Limb (tissue), 2 donors: Measurements from ENCODE around the gene CMIP.

Source experiments
- DNase-seq, 2 donors: peaks; one replicate each; pipeline ENCODE4 v3.0.0-alpha.2; 2016; ENCODE audit errors: extremely low spot score in 2 of 2

The CMIP gene

DNA sequence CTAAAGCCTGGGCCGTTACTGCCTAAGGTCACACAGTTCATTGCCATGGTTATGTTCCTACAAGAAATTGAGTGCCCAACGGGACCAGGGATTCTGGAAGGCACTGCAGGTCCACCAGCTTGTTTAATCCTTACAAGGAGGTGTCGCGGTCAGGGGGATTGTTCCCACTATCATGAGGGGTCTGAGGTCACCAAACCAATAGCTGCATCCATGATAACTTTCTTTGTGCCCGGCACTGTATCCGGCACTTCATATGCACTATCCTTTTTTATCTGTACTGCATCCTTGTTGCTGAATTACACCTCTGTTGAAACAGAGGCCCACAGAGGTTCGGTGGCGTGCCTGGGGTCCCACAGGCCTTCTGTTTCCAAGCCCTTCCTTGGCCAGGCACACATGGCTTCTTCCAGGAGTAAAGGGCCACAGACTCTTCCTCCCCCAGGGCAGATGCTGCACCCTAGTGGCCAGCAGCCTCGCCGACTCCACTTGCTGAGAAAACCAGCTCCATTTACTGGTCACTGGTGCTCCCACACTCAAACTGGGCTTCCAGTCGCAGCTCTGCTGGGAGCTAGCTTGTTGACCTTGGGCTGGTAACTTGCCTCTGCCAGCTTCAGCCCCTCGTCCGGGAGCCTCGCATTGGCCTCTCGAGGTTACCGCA is 252.5 kb downstream of the CMIP start:
- no peak for DNase-seq

DNA sequence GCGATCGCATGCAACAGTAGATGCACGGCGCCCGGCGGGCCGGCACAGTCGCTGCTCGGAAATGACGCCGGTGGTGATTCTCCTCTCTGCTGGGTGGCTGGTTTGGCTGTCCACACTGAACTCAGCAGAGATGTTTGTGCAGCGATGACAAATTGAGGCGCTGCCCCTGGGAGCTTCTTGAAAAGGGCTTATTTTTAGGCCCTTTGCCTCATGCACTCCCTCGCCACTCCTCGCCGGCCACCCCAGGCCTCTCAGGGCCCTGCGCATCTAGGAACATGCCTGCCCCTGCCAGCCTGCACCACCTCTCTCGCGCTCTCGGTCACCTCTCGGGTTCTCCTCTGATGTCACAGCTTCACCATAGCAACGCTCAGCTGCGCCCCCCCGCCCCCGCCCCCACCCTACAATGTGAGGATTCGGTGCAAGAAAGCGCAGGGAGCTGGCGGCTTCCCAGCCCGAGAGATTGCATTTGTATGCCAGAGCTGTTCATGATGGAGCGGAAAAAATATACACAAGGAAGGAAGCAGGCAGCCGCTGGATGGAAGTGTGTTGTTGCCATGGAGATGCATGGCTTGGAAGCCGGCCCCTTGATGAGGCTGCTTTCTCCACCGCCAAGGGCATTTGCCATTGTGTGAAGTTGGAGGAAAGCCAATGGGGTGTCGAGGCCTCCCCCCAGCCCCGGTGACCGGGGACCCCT is 253.2 kb downstream of the CMIP start:
- DNase-seq = peak; percentile 70 to 89

DNA sequence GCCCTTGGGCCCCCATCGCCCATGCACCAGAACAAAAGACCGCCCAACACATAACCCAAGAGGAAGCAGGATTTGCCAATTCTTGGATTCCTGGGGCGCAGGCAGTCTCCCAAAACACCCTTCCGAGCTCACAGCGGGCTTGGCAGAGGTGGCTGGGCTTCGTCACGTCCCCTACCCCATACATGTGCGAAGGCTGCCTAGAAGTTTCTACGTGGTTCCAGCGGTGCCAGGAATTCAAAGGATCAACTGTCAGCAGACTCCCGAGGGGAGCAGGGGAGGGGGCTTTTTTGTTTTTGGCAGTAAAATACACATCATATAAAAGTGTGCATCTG is 253.7 kb downstream of the CMIP start:
- peak in 1 of 2 donors; percentile 35 for DNase-seq

DNA sequence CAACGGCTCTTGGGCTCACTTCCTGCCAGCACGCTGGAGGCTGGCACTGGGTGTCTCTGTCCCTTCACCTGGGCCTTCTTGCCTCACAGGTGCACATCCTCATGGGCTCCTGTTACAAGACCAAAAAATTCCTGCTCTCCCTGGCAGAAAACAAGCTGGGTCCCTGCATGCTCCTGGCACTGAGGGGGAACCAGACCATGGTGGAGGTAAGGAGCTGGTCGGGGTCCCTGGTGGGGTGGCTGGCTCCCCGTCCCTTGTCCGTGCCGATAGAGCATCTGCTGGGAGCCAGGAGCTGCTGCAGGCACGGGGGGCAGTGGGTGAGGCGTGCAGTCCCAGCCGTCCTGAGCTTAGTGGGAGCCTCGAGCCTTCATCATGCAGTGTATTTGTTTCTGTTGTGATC is 255.0 kb downstream of the CMIP start:
- DNase-seq = no peak

DNA sequence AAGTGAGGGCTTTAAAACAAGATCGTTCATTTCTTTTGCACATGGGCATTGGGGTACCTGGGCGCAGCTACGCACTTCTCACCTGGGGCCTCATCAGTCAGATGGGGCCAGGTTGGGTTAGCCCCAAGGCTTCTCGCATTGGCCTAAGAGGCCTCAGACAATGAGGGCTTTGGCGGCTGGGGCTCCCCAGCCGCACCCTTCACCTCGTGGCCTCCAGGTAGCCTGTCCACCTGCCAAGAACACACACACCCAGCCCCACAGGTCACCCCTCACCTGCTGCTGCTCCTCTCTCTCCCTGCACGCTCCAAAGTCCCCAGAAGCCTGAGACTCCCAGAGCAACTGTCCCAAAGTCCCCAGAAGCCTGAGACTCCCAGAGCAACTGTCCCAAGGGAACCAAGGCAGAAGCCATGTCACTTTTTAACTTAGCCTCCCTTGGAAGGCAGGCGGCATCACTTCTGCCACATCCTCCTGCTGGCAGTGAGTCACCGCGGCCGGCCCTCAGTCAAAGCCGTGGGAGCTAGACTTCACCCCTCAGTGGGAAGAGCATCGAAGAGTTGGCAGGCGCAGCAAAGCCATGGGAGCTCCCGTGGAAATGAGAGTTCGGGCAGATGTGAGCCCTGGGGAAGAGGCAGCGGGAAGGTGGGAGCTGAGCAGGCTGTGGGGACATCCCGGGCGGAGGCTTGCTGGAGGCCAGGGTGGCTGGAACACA is 255.6 kb downstream of the CMIP start:
- no peak for DNase-seq

DNA sequence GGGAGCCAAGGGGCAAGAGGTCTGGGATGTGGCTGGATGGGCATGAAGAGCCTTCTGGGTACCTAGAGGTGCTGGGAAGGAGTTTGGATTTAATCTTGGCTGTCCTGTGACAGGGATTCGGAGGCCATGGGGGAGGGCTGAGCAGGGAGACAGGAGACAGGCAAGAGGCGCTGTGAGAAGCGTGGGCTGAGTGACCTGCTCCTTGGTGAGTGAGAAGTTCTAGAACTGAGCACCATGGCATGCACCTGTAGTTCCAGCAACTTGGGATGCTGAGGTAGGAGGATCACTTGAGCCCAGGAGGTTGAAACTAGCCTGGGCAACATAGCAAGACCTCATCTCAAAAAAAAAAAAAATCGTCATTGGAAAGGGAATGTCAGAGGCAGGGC is 256.2 kb downstream of the CMIP start:
- DNase-seq = no peak

DNA sequence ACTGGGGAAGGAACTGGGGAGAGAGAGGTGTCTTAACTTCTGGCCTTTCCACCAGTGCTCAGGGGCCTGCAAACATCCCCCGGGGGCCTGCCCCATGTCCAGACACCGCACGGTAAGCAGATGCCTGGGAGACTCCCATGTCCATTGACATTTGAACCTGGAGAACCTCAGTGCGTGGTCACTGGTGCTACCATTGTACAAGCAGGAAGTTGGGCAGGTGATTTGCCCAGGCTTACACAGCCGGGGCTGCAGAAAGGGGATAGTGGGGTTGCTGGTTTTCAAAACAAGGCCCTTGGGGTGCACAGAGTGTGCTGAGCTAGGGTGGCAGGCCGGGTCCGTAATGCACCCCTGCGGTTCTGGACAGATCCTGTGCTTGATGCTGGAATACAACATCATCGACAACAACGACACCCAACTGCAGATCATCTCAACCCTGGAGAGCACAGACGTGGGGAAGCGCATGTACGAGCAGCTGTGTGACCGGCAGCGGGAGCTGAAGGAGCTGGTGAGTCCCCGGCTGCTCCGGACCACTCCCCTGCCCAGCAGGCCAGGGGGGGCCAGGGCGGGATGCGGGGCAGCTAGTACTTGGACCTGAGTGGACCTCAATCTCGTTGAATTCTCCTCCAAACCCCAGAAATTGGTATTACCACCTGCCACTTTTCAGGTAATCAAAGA is 256.8 kb downstream of the CMIP start:
- DNase-seq = no peak

DNA sequence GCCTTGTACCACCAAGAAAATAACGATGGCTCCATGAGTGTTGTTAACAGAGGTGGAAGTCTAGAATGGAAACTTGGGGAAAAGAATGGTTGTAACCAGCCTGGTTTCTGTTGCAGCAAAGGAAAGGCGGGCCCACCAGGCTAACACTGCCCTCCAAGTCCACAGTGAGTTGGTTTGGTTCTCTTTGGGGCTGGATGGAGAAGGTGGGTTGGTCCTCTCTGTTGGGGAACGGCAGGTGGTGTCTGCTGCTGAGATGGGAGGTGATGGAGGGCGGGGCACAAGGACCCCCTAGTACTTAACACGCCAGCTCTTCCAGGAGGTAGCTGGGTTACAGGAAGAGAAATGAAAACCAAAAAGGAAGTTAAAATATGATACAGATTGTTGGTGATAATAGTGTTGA is 257.9 kb downstream of the CMIP start:
- DNase-seq = no peak

DNA sequence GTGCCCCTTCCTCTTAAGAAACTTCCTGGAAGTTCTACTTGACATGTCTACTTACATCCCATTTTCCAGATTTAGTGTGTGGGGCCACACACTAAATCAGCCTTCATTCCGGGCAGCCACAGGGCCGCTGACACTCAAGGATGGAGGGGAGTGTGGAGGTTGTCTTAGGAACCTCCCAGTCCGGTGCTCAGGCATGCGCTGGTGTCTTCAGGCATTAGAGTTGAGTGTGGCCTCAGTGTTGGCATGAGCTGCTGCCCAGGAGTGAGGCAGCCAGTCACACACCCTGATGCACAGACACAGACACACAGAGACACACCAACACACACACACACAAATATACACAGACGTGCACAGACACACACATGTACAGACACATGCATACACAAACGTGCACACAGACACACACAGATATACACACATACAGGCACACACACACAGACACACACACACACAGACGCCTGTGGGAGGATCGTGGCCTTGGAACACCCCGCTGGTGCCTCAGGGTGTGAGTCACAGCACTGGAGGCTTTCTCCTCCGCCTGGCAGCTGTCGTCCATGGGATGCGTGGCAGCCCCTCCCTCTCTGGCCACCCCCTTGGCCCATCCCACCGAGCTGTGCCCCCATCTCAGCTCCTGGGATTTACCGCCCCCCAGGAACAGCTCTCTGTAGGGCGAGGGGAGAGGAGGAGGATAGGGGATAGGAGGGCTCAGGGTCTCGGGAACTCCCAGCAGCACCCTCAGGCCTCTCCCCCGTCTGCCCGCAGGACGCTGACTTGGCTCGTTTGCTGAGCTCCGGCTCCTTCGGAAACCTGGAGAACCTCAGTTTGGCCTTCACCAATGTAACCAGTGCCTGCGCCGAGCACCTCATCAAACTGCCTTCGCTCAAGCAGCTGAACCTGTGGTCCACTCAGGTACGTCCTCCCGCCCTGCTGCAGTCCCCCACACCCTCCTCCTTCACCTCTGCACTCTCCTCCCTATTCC is 258.9 kb downstream of the CMIP start:
- DNase-seq = no peak

DNA sequence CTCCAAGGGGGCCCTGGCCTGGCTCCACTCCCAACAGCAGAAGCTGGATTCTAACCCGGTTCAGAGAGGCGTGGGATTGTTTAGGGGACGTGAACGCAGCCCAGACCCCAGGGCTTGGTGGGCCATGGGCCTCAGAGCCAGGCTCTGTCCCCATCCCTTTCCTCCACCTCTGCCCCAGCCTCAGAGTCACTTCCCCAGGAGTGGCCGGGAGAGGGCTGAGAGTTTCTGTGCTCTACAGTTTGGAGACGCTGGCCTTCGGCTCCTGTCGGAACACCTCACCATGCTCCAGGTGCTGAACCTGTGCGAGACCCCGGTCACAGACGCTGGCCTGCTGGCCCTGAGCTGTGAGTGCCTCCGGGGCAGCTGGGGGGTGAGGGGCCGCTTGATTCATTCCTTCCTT is 260.7 kb downstream of the CMIP start:
- no peak for DNase-seq

DNA sequence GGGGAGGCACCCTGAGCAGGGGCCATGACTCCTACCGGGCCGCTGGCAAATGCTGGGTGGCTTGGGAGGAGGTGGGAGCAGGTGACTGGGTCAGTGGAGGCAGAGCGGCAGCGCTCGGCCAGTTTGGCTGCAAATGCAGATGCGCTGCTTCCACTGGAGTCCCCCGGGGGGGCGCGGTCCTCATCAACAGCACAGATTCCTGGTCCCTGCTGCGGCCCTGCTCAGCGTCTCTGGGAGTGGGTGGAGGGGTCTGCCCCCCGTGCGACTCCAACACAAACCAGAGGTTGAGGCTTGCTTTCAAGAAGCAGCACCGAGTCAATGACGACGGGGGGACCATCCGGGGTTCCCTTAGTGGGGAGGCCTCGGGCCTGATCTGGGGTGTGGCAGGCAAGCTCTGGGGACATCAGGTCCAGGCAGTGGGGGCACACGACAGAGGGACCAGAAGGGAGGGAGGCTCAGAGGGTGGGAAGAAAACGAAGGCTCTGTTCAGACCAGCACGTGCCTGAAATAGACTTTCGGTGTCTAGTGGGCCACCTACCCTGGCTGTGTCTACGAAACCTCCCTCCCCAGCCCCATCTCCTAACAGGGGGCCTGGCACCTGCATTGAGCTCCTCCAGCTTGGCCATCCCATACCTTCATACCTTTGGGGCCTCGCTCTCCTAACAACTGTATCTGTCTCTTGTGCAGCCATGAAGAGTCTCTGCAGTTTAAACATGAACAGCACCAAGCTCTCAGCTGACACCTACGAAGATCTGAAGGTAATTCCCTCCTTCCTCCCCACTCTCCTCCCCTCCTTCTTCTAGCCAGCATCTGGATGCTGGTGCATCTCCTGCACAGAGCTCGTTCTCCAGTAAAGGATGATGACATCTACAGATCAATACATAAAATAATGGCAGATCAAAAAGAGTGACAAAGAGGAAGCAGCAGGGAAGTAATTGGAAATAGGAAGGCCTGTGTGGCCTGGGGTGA is 262.0 kb downstream of the CMIP start:
- no peak for DNase-seq

DNA sequence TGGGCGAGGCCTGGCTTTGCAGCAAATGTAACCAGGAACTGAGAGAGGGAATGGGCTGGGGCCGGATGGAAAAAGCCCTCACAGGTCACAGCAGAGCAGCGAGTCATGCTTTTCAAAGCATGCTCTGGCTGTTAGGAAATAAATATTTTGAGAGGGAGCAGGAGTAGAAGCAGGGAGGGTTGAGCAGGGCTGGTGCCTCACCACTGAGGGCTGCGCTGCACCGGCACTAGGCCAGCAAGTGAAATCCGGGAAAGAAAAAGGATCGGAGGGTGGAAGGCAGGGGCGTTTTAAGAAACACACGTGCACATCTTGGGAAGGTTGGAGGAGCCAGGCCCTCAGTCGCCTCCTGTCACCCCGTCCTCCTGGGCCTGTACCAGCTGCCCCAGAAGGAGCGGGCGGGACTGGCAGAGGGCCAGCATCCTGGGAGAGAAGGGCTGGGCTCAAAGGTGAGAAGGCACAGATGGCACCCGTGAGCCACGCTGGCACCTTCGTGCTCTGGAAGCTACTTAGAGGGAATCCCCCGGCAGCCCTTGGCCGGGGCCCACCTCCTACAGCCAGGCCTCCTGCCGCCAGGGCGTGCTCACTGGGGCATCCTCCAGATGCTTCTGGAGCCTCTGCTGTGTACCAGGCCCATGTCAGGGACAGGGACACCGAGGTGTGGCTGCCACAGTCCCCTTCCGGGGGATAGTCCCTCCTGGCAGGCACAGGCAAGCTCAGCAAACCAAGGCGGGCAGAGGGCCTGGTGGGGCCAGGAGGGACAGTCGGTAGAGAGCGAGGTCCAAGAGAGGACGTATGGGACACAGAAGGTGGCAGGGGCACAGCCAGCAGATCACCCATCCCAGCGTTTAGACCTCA is 263.0 kb downstream of the CMIP start:
- no peak for DNase-seq

DNA sequence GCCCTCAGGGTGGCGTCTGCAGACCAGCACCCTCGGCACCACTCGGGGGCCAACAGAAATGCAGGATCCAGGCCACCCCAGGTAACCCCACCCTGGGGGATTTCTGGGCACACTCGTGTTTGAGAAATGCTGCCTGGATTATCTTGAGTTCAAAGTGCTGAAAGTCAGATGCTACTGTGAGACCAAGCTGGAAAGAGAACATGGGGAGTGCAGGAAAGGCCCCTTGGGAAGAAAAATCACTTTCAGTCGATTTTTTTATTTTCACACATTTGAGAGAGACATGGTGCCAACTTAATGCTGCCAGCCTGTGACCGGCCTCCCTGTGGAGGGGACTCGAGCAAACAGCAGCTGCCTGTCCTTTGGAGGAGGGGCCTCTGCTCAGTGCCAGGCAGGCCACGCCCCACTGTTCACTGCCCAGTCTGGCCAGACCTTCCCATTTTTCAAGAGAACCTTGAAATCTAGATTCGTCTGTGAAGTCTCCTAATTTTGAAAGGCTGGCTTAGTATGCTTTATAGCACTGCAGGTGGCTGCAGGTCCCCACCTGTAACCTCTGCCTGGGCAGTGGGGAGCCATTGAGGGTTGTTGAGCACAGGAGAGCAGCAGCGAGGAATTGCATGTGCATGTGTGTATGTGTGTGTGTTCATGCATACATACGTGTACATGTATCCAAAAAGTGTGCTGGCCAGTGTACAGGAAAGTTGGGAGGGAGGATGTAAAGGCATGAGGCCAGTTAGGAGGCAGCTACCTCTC is 263.8 kb downstream of the CMIP start:
- DNase-seq = no peak

DNA sequence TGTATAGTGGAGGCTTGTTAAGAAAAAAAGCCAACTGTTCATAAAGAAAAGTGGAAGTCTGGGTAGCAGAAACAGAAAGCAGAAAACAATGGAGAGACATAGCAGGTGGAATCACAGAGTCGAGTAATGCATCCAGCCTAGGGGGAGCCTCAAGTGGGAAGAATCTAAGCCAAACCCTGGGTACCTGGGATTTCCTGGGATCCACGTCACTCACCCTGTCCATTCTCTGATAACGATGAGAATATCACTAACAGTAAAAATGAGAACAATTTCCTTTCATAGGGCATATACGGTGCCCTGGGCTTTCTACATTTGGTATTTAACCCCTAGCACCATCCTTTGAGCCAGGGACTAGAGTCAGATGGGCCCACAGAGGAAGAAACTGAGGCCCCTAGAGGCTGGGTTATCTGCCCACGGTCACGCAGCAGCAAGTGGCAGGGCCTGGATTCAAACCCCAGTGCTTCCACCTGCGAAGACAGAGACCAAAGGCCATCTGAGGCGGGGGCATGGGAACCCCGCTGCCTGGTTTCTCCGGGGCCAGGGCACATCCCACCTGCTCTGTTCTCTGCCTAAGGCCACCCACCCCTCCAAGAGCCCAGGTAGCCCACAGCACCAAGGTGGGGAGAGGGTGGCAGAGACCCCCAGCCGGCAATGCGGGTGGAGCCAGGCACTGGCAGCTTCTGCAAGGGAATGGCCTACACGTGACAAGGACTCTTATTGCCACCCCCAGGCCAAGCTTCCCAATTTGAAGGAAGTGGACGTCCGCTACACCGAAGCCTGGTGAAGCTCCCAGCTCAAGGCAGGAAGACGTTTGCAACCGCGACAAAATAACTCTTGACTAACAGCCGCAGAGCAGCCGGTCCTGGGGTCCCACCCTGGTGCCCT is 264.6 kb downstream of the CMIP start:
- DNase-seq = no peak

DNA sequence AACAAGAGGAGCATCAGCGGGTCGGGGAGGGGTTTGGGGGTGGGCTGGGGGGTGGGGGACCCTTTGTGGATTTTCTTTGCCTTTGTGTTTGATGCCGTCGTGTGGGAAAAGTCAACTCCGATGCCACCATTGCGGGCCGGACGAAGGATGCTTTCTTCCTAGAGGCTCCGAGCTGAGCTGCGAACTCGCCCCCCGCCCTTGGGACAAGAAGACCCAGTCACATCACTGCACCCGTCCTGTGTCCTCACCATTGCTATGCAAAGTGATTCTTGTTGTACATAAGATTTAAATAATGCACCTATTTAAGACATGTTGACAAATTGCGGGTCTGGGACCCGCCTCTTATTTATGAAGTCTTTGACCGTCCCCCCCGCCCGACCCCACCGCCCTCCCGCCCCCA is 265.4 kb downstream of the CMIP start:
- no peak for DNase-seq

DNA sequence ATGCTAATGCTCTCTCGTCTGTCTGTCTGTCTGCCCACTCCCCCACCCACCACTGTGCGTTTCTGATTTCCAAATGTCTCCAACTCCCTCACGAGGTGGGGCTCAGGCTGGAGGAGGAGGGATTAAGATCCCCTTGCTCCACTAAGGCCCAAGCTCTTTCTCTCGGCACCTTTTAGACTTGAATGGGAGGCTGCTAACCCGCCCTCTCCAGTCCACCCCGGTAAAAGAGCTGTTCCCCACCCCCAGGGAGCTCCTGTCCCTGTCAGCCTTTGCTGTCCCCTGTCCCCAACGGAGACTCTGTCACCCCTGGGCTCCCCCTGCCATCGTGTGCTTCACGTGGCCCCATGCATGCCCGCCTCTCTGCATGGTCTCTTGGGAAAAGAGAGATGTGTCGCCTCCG is 266.0 kb downstream of the CMIP start:
- DNase-seq = no peak

DNA sequence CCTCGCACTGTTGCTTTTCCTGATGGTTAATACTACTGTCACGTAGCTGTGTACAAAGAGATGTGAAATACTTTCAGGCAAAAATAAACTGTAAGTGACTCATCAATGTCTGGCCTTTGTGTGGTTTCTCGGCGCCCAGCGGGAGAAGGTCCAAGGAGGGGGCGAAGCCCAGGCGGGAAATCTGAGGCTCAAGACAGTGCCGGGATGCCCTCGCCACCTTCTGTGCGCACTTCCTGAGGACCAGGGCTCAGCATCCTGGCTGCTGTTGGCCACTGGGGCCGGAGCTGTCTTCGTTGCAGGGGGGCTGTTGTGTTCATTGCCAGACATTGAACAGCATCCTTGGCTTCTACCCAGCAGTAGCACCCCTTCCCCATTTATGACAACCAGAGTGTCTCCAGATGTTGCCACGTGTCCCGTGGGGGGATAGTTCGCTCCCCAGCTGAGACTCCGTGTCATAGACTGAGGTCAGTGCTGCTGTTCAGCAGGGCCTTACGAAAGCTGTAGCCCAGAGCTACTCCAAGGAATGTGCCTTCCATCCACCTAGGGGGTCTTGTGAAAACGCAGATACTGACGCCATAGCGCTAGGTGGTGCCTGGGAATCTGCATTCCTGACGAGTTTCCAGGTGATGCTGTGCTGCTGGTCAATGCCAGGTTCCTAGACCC is 267.2 kb downstream of the CMIP start:
- peak in 1 of 2 donors; percentile 55 for DNase-seq
